Ovary (tissue), 9 donors: ENCODE results near the gene GABRB1. TPM values are rescaled to one million over a fixed set of nuclear protein-coding genes. Genes with fewer than 3 reads are reported as not detected.

ENCODE experiments used
- DNase-seq, 5 donors: peaks; one replicate each; pipeline ENCODE4 v3.0.0-alpha.2; 2019 to 2020
- H3K27ac ChIP-seq, 2 donors: fragments of 200-600 bp; one replicate each; pipeline versions ENCODE4 v1.5.1 to v1.8.0; 2019 to 2022
- H3K27me3 ChIP-seq: fragments of 200-600 bp; one replicate; pipeline ENCODE4 v1.8.0; 2022
- H3K36me3 ChIP-seq: fragments of 200-600 bp; sonication (generic); one replicate; pipeline ENCODE4 v1.5.1; 2019
- H3K4me1 ChIP-seq: one replicate; pipeline ENCODE4 v1.8.1; 2013; ENCODE audit warnings: mild to moderate bottlenecking, moderate library complexity; ENCODE audit not compliant: insufficient read depth
- H3K4me3 ChIP-seq: fragments of 200-600 bp; sonication (generic); one replicate; pipeline ENCODE4 v1.5.1; 2017
- H3K9me3 ChIP-seq, 2 donors: fragments of 200-600 bp in 1 of 2; sonication (generic) in 1 of 2; one replicate each; pipeline versions ENCODE4 v1.5.1 to v1.8.1; 2013 to 2019; ENCODE audit warnings: mild to moderate bottlenecking in 1 of 2, moderate library complexity in 1 of 2
- CTCF ChIP-seq, 3 donors: fragments of 450-650 bp in 2 of 3; fragments of 200-600 bp in 1 of 3; IDR thresholded peaks; one replicate each; pipeline versions ENCODE4 v1.5.1 to v1.8.0; 2016 to 2022; ENCODE audit warnings: antibody characterized with exemption in 3 of 3, mild to moderate bottlenecking in 1 of 3
- EP300 ChIP-seq: sonication (generic); formaldehyde crosslinking; IDR thresholded peaks from one replicate; pipeline ENCODE4 v1.6.1; 2017; ENCODE audit warnings: antibody characterized with exemption
- POLR2A ChIP-seq: fragments of 450-650 bp; IDR thresholded peaks from one replicate; pipeline ENCODE4 v1.6.1; 2017; ENCODE audit warnings: antibody characterized with exemption, mild to moderate bottlenecking, moderate library complexity
- WGBS, 3 donors: extraction: QIAGEN DNeasy Blood & Tissue Kit in 1 of 3; methylation state at CpG; one replicate each; pipeline versions ENCODE4 v1.1.5 to v1.1.7; 2013 to 2017; 5-methylcytosine and 5-hydroxymethylcytosine counted together
- intact Hi-C, 4 donors: fragments of 100-400 bp; cut with DNase I; formaldehyde crosslinking; loops; one replicate each; pipeline versions ENCODE4 v1.11.0 to v1.15.1; 2022 to 2023
- polyA plus RNA-seq, 2 donors: library from polyadenylated mRNA; stranded (reverse); fragments of 200-250 nt in 1 of 2; fragments of 350-450 nt in 1 of 2; fragmentation: Illumina TruSeq in 1 of 2; extraction: RNeasy Lipid Tissue Mini Kit (QIAGEN cat#74804) in 1 of 2; gene quantifications; one replicate each; pipeline ENCODE4 v1.2.3, GENCODE V29; 2013 to 2014
- total RNA-seq, 7 donors: library from RNA; depleted of rRNA in 2 of 7; stranded (reverse); fragments of >200 nt in 2 of 7; fragmentation: NEBNext Ultra II Directional in 3 of 7; extraction: Animal tissue kit (Norgen Biotek cat#: 25700) in 3 of 7; gene quantifications; one replicate each; pipeline versions ENCODE4 v1.1.0 to v1.2.4, GENCODE V29; 2016 to 2023
- donor health status: DM: no; HTN: no; CAD: no; lungs with moderate emphysema.
- donor health status: DM: no; HTN: no; CAD: no.
- donor health status: Bipolar disorder and iron deficiency.
- donor health status: DM: yes; HTN: yes; CAD: no.
- donor health status: DM: no; HTN: no; CAD: no.
- donor health status: DM: yes; HTN: yes; CAD: no.

GABRB1 gene
- total and polyA plus RNA-seq, 9 donors = 0.23 to 0.43 TPM; not detected in 7

- no peaks in the 10 kb centered on the region for H3K27me3 ChIP-seq
- no peak overlapping the region for H3K27ac ChIP-seq
- H3K9me3 ChIP-seq = no peaks in the 10 kb centered on the region
- intact Hi-C loops = no loop called here
- no peaks in the 10 kb centered on the region for H3K4me1 ChIP-seq
- no peaks in the 10 kb centered on the region for H3K36me3 ChIP-seq
- 72 to 85% (median 73%) methylated on average over 2 of the region's 2 CpGs for WGBS, 3 donors
- TF ChIP-seq EP300 = no peak
- TF ChIP-seq CTCF (IDR thresholded peaks at IDR 0.05) = no peak
- TF ChIP-seq POLR2A = no peak
- H3K4me3 ChIP-seq = no peak overlapping the region
- no peak for DNase-seq
These were observed 309.5 kb downstream of the GABRB1 start for GRCh38 chr4:47340914-47341313.

- no peaks in the 10 kb centered on the region for H3K27me3 ChIP-seq
- no peaks in the 10 kb centered on the region for H3K36me3 ChIP-seq
- H3K4me3 ChIP-seq = no peak overlapping the region
- DNase-seq = no peak
- H3K27ac ChIP-seq = no peak overlapping the region
- TF ChIP-seq EP300 = no peak
- no peak for TF ChIP-seq CTCF (IDR thresholded peaks at IDR 0.05)
- no peak for TF ChIP-seq POLR2A
- intact Hi-C loops = no loop called here
- H3K9me3 ChIP-seq = no peaks in the 10 kb centered on the region
- WGBS, 3 donors = 77 to 81% (median 77%) methylated on average over 4 of the region's 4 CpGs
- H3K4me1 ChIP-seq = no peaks in the 10 kb centered on the region
These were observed 311.4 kb downstream of the GABRB1 start for GRCh38 chr4:47342796-47343195.

GRCh38 chr4:47349326-47349725 is 318.0 kb downstream of the GABRB1 start:
- 68 to 79% (median 74%) methylated on average over 4 of the region's 4 CpGs for WGBS, 3 donors
- TF ChIP-seq POLR2A (no peak), EP300 (no peak), CTCF (IDR thresholded peaks at IDR 0.05) (no peak)
- Histone ChIP-seq H3K4me1 (no peaks in the 10 kb centered on the region), H3K9me3 (no peaks in the 10 kb centered on the region), H3K36me3 (no peaks in the 10 kb centered on the region), H3K27me3 (no peaks in the 10 kb centered on the region), H3K27ac (no peak overlapping the region), H3K4me3 (no peak overlapping the region)
- intact Hi-C loops = no loop called here
- no peak for DNase-seq

- no peak overlapping the region for H3K4me3 ChIP-seq
- no peaks in the 10 kb centered on the region for H3K27me3 ChIP-seq
- DNase-seq = no peak
- TF ChIP-seq EP300 (no peak), CTCF (IDR thresholded peaks at IDR 0.05) (no peak), POLR2A (no peak)
- H3K9me3 ChIP-seq = no peaks in the 10 kb centered on the region
- no peak overlapping the region for H3K27ac ChIP-seq
- no peaks in the 10 kb centered on the region for H3K4me1 ChIP-seq
- WGBS, 3 donors = 96 to 97% (median 96%) methylated on average over 1 of the region's 1 CpG
- H3K36me3 ChIP-seq = no peaks in the 10 kb centered on the region
- intact Hi-C loops = no loop called here
These were observed 324.2 kb downstream of the GABRB1 start for GRCh38 chr4:47355568-47355967.

GRCh38 chr4:47359891-47360290 is 328.5 kb downstream of the GABRB1 start:
- intact Hi-C loops = no loop called here
- no peaks in the 10 kb centered on the region for H3K36me3 ChIP-seq
- H3K27ac ChIP-seq = no peak overlapping the region
- no peaks in the 10 kb centered on the region for H3K27me3 ChIP-seq
- H3K4me1 ChIP-seq = no peaks in the 10 kb centered on the region
- no peak for DNase-seq
- H3K4me3 ChIP-seq = no peak overlapping the region
- TF ChIP-seq POLR2A (no peak), EP300 (no peak), CTCF (IDR thresholded peaks at IDR 0.05) (no peak)
- 12 to 38% (median 19%) methylated on average over 4 of the region's 4 CpGs for WGBS, 3 donors
- H3K9me3 ChIP-seq = no peaks in the 10 kb centered on the region
